ENCODE data around the gene DNAJC4. TPM values are rescaled to one million over a fixed set of nuclear protein-coding genes. Genes with fewer than 3 reads are reported as not detected.
"Not testable (repeated sequence)": the region's sequence is repeated elsewhere in the genome, so short reads cannot be mapped to it uniquely, and the experiment has no call there.

DNAJC4 gene
- total RNA-seq, 1 donor from 2014 or later: 11.8 TPM

DNA sequence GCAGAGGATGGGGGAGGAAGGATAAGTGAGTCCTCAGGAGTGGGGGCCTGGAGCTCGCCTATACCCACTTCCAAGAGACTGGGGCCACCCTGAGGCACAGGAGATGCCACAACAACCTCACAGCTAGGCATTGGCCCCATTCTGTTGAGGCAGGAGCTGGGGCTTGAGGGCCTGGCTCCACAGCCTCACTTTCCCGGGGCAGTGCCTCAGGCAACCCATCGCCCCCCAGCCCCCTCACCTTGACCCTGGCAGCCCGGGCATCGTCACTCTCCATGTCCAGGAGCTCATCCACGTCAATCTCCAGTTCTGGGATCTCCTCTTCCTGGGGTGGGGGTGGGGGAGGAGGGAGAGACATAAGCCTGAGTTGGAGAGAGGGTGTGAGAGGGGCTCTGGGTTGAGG lies 14.6 kb downstream of the DNAJC4 start:
- DNase-seq (ENCODE audit: low read depth, low spot score): no peak

DNA sequence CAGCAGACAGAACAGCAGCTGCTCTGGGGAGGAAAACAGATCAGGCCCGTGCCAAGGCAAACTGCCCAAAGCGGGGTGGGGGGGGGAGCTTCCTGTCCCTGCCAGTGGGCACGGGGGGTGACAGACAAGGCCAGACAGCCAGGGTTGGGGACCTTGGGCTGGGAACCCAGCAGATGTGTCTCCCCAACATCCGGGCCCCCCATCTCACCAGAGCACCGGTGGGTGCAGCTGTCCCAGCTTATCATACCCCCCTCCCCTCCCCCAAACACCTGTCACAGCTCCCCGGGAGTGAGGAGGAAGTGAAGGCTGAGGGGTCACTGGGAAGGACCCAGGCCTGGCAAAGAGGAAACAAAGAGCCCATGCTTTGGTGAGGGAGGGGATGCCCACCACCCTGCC lies 15.1 kb downstream of the DNAJC4 start:
- DNase-seq (ENCODE audit: low read depth, low spot score): no peak

DNA sequence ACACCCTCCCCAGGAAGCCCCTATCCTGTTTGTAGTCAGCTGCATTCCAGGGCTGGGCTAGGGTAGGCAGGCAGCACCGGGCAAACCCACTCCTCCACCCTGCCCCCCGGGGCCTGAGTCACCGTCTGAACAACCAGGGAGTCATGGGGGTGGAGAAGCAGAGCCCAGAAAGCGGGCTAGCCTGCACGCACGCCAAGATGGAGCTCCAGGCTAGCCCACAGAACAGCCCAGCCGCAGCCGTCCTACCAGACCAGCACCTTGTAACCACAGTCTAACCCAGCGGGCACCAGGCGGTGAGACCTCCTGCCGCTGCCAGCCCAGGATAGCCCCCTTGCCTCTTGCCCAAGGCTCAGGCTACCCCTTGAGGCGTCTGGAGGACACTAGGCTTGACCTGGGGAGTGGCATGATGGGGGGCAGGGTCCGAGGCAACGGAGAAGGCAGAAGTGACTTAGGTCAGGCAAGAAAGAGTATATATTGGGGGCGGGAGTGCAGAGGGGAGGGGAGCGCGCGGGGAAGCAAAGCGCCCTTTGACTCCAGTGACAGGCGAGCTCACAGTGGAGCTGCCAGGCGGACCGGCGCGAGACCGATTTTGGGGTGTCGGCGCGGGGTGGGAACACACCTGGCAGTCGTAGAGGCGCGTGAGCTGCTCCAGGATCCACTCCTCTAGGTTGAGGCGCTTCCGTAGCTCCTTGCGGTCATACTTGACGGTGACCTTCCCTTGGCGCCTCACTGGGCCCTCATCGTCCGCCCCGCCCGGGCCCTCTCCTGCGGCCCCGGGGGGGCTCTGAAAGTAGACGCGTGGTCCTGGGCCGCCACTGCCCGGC lies 15.7 kb downstream of the DNAJC4 start:
- DNase-seq (ENCODE audit: low read depth, low spot score): no peak

DNA sequence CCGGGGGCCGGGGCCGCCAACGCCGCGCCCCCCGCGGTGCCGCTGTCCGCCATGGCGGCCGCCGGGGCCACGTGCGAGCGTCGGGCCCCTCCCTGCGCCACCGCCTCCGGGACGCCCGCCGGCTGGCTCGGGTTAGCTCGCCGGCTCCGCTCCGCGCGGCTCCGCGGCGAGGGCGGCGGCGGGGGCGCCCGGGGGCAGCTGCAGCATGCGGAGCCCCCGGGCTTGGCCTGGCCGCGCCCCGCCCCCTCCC lies 16.2 kb downstream of the DNAJC4 start:
- DNase-seq (ENCODE audit: low read depth, low spot score): not testable (repeated sequence)

DNA sequence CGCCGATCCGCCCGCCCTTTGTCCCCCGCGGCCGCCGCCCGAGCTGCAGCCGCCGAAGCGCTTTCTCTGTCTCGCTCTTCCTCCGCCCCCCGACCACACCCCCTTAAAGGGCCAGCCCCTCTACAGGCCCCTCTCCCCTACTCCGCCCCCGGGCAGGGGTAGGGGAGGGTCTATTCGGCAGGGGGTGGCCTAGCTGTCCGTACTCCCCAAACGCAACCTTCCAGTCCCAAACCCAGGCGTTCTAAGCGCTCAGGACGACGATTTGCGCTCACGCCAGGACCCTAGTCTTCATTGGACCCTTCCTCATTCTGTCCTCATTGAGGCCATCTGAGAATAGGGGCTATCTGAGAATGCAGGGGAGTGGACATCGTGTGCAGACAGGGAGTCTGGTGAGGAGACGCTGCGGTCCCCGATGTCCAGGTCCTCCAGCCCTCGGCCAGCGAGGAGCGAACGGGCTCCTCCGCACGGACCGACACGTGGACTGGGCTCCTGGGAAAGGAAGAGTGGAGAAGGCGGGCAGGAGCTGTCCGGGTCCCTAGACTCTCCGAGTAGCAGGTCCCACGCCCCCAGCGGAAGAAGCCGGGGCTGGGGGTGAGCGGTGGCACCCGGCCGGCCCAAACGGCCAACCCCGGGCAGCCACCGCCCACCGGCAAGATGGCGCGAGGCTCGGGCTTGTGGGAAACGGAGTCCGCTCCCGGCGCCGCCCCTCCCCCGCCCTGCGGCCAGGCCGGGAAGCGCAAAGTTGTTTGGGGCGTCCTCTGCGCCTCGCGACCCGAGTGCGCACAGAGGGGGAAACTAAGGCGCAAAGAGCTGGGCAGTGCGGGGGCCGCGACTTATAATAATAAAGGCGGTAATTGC lies 16.8 kb downstream of the DNAJC4 start, which contains the start of gene PPP1R14B:
Gene PPP1R14B, minus strand, starts transcription at position 73 of the 858 bp plus-strand sequence. CDS start 270 bp downstream, outside the sequence.
- no peak for DNase-seq (ENCODE audit: low read depth, low spot score)

DNA sequence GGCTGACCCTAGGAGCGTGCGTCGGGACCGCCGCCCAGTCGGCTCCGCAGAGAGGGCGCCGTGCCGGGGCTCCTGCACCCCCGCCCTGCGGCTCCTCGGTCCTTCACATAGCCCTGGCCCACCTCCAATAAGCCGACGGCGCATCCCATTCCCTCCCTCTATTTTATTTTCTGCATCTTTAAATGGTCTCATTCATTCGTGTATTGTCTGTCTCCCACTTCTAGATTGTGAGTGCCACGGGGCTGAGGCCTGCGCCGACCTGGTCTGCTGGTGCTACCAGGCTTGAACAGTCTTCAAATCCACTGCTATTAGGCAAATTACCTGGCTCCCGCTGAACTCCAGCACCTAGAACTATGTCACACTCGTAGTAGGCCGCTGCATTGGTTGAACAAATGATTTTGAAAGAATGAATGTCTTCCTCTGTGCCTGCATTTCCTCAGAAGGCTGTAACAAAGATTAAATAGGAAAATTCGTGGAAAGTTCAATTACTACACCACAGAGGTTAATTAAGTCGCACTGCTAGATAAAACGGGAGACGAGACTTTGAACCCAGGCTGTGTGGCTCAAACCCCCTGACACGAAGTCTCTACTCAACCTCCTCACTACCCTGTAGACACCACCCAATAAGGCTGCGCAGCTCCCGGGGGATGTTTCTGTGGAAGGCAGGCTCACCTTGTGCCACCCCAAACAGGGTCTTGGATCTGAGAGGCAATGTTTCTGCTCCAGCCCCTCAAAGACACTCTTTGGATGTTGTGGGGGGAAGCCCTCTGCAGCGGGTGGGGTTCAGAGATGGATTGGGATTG lies 17.6 kb downstream of the DNAJC4 start:
- no peak for DNase-seq (ENCODE audit: low read depth, low spot score)

DNA sequence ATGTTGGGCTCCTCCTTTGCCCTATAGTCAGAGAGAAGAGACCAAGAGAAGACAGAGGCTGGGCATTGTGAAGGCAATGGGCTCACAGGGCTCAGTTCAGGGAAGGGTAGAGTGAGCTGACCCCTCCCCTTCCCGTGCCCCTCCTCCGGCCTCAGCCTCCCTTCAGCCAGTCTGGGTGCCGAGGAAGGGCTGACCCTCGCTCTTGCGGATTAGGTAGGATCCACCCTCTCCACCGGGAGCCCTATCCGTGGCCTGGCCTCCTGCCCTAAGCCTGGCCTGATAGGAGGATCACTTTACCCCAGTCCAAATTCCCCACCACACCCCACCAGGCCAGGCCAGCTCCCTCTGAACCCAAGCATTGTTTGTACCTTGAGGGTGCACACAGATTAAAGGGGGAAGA lies 18.2 kb downstream of the DNAJC4 start:
- DNase-seq (ENCODE audit: low read depth, low spot score): no peak

DNA sequence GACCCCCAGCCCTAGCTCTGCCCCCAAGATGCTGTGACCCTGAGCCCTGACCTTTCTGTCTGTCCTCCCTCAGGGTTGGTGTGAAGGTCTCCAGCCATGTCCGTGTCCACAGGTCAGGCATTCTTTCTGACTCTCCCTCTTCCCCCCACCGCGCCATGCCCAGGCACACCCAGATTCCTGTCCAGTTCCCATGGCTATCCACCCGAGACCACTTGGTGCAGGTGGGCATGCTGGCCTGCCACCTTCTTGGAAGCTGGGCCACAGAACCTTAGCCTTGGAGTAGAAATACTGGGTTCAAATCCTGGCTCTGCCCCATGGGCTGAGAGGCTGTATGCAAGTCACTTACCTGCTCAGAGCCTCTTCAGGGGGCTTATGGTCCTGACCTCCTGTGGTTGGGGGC lies 18.7 kb downstream of the DNAJC4 start:
- no peak for DNase-seq (ENCODE audit: low read depth, low spot score)

DNA sequence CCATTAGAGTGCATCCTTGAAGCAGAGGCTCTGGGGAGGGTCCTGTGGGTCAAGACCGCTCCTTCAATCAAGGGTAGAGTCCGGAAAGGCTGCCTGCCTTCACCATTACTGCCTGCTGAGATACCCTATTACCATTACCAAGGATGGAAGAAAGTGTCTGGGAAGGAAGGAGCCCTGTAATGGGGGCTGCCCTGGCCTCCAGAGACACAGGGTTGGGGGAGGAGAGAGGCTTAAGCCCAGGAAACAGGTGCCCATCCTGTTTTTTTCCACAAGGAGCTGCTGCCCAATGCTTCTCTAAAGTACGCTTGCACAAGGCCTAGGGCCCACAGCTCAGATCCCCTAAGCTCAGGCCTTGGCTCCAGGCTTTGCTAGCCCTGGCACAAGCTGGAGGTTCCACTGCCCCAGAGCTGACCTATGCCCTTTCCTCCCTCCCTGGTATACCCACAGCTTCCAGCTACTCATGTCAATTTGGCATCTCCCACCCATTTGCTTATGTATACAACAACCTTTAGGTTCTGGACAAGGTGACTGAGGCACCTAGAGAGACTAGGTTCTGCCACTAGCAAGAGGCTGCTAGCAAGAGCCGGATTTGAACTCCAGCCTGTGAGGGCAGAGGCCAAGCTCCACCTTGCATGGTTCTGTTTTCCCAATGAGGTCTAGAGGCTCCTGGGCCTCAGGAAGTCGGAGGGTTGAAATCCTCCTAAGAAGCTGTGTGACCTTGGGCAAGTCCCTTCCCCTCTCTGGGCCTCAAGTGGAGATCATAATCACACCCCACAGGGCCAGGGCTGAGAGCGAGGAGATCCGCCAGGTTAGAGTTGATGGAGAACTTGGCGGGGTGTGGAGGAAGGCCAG lies 19.4 kb downstream of the DNAJC4 start:
- DNase-seq (ENCODE audit: low read depth, low spot score): no peak

DNA sequence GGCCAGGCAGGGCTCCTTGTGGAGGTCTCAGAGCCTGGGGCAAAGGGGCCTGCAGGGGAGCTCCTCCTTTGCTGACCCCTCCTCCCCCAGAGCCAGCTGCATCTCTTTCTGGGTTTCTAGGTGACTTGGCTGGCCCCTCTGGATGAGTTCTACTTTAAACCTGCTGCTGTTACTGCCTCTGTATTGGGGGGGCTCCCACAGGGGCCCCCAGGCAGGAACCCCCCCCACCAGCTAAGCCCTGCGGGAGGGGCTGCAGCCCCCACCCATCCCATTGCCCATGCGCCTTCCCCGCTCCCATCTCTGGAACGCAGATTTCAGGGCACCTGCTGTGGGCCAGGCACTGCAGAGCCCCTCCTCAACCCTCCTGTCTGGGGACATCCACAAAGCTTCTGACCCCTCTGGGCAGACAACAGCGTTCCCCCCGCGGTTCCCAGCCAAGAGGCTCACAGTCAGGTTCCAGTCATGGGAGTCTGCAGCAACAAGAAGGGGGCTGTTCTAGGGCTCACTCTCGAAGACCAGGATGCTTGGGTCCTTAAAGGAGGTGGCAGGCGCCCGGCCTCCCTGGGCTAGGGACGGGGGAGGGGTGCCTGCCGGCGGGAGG lies 20.2 kb downstream of the DNAJC4 start:
- no peak for DNase-seq (ENCODE audit: low read depth, low spot score)

DNA sequence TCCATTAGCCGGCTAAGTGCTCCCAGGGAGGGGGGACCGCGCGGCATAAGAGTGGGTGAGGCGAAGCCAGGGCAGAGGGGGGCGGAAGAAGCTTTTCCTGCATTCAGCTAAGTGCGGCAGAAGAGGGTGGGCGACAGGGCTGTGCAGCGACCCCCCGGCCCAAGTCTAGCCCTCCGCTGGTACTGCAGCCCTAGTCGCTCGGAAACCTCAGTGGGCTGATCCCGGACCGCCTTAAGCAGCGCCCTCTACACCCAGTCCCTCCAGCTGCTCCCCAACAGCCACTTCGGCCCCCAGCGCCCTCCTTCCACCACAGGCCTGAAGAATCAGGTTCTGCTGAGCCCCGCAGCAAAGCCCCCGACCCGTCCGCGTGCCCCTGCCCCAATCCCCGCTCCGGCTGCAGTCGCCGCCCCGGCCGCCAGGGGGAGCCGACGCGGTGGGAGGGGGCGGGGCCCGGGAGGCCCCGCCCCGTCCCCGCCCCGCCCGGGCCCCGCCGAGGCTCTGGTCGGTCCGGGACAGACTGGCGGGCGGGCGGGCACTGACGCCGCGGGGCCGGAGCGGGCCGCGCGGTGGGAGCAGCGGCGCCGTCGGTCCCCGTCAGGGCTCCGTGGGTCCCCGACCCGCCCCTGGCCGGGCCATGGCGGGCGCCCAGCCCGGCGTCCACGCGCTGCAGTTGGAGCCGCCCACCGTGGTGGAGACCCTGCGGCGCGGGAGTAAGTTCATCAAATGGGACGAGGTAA lies 20.8 kb downstream of the DNAJC4 start, which contains the start of gene PLCB3:
Gene PLCB3, plus strand, starts transcription at position 515 of the 737 bp plus-strand sequence. Its CDS starts 120 bp downstream, at position 635.
- DNase-seq (ENCODE audit: low read depth, low spot score): no peak

DNA sequence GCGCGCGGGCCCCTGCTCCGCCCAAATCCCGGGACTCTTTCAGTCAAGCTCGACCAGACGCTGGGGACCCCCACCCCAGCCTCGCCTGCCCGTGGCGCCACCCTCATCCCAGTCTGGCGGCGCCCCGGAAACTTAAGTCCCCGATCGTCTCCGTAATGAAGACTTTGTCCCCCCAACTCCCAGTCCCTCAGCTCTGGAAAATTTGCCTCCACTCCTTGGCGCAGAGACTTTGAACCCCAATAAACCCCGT lies 21.3 kb downstream of the DNAJC4 start:
- no peak for DNase-seq (ENCODE audit: low read depth, low spot score)

DNA sequence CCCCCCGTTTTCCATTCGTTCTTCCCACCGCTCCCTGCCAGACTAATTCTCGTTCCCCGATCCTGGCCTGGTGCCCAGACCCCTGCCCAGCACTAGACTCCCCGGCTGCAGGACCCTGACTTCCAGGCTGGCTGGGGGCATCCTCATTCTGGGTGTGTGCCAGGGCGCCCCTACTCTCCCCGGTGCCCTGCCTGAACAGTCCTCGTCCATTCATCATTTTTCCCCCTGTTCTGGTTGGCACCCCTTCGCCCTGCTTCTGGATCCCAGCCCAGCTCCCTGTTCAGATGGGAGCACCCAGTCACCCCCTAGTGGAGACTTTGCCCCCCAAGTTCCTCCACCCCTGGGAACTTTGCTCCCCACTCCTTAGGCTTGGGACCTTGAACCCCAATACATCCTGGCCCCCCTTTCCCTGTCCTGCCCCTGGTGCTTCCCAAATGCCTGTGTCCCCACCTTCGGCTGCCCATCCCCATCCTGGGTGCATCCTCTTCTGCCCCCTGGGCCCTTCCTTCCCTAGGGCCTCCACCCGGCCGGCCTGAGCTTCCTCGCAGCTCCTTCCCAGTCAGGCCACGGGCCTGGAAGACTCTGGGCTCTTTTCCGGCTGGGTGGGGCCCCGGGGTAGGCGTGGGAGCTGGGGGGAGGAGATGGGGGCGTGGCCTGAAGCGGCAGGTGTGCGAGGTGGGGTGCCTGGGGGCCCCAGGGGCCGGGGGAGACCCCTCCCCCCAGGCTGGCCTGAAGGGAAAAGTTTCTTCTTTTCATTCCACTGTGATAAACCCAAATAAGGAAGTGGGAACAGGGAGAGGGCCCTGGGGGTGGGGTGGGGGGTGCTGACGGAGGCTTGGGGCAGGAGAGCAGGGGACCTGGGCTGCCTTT lies 21.9 kb downstream of the DNAJC4 start:
- no peak for DNase-seq (ENCODE audit: low read depth, low spot score)

DNA sequence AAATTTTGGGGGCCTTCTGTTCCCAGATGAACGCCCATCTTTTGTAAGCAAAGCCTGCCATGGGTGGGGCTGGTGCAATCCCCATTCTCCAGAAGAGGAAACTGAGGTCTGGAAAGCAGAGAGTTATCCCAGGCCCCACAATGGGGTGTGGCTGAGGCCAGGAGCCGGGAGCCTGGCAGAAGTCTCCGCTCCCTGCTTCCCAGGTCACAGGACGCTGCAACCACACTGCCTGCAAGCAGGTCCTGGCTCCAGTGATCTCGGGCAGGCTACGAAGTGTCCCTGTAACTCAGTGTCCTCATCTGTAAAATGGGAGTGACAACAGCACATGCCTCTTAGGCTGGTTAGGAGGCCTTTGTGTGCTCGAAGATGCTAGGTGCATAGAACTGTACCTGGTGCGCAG lies 22.7 kb downstream of the DNAJC4 start:
- DNase-seq (ENCODE audit: low read depth, low spot score): no peak

DNA sequence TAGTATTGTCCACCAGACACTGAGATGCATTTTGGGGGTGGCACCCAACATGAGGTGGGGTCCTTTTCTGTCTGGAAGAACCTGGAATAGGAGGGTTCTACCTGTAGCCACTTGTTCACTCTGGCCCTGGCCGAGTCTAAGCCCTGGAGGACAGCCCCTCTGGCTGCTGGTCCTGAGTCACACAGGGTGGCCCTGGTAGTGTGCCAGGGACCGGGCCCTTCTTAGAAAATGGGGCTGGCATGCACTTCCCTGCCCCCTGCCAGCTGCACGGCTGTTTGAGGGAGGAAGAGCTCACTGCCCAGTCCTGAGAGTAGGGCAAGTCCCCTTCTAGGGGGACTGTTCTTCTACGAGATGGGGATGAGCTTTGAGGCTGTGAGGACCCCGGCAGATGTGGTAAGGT lies 23.1 kb downstream of the DNAJC4 start:
- no peak for DNase-seq (ENCODE audit: low read depth, low spot score)

DNA sequence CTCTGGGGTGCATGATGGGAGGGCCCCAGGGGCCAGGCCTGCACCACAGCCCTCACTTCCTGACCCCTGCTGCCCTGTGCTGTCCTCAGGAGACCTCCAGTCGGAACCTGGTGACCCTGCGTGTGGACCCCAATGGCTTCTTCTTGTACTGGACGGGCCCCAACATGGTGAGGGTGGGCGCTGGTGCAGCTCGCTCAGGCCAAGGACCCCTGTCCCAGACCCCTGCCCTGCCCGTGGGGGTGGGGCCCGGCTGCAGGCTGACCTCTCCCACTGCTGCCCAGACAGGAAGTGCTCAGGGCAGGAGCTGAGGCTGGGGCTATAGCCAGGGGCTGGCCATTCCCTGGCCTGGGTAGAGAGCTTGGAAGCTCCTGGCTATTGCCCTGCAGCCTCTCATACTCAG lies 24.0 kb downstream of the DNAJC4 start:
- DNase-seq (ENCODE audit: low read depth, low spot score): no peak

DNA sequence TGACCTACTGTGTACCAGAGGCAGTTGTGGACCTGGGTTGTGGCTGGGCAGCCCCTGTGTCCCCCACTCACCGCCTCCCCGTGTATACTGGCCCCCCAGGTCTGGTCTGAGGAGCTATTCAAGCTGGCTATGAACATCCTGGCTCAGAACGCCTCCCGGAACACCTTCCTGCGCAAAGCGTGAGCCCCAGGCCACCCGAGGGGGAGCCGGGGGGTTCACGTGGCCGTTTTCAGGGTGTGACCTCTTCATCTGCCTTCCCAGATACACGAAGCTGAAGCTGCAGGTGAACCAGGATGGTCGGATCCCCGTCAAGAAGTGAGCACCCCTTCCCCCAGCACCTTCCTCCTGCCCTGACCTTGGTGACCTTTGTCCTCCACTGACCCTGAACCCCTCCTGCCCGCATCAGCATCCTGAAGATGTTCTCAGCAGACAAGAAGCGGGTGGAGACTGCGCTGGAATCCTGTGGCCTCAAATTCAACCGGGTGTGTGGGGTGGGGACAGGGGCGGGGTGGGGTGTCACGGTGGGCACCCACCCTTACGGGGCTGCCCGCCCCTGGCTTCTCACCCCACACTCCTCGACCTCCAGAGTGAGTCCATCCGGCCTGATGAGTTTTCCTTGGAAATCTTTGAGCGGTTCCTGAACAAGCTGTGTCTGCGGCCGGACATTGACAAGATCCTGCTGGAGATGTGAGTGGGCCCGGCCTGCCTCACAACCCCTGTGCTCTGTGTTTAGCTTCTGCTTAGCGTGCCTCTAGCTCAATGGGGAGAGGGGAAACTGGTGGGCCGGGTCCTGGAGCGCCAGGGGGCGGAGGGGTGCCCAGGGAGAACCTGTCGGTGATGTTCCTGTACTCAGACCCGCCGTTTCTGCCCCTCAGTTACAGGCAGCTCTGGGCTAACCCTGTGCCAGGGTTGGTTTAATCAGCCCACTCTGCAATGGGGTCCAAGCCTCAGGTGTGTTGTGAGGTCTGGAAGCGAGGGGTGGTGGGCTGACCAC lies 25.1 kb downstream of the DNAJC4 start:
- DNase-seq (ENCODE audit: low read depth, low spot score): no peak

DNA sequence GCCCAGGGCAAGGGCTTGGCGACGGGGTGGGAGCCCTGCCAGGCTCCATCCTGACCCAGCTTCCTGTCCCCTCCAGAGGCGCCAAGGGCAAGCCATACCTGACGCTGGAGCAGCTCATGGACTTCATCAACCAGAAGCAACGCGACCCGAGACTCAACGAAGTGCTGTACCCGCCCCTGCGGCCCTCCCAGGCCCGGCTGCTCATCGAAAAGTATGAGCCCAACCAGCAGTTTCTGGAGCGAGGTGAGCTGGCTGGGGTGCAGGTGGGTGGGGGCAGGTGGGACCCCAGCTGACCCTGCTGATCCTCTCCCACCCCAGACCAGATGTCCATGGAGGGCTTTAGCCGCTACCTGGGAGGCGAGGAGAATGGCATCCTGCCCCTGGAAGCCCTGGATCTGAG lies 26.0 kb downstream of the DNAJC4 start:
- DNase-seq (ENCODE audit: low read depth, low spot score): no peak

All from pulmonary artery endothelial cell (primary cell).